Fibroblast of skin of back (primary cell): ENCODE results near the gene GPR37L1. TPM values are rescaled to one million over a fixed set of nuclear protein-coding genes. Genes with fewer than 3 reads are reported as not detected.
A peak's percentile ranks its signal among the peaks of the same experiment; 100 is the strongest.

Experiments
- DNase-seq: peaks from one replicate; pipeline ENCODE4 v3.0.0-alpha.2; 2013
- polyA plus RNA-seq, 2 experiments: library from polyadenylated mRNA; unstranded; fragments of 120-200 nt; gene quantifications; one replicate each; pipeline ENCODE4 v1.2.1, GENCODE V29; 2013; ENCODE audit not compliant: insufficient read length in 2 of 2

GPR37L1 gene, protein sequence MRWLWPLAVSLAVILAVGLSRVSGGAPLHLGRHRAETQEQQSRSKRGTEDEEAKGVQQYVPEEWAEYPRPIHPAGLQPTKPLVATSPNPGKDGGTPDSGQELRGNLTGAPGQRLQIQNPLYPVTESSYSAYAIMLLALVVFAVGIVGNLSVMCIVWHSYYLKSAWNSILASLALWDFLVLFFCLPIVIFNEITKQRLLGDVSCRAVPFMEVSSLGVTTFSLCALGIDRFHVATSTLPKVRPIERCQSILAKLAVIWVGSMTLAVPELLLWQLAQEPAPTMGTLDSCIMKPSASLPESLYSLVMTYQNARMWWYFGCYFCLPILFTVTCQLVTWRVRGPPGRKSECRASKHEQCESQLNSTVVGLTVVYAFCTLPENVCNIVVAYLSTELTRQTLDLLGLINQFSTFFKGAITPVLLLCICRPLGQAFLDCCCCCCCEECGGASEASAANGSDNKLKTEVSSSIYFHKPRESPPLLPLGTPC
- not detected for polyA plus RNA-seq (2013, experiment 1 of 2; ENCODE audit: insufficient read length)
- not detected for polyA plus RNA-seq (2013, experiment 2 of 2; ENCODE audit: insufficient read length)

GRCh38 chr1:202122639-202123335, at the start of gene GPR37L1:
Gene GPR37L1 (plus strand): TSS chr1:202122917. CDS start chr1:202122964, 47 bp downstream.
- DNase-seq = no peak

GRCh38 chr1:202073206-202073605, 49.5 kb upstream of the GPR37L1 start:
- no peak for DNase-seq

DNA sequence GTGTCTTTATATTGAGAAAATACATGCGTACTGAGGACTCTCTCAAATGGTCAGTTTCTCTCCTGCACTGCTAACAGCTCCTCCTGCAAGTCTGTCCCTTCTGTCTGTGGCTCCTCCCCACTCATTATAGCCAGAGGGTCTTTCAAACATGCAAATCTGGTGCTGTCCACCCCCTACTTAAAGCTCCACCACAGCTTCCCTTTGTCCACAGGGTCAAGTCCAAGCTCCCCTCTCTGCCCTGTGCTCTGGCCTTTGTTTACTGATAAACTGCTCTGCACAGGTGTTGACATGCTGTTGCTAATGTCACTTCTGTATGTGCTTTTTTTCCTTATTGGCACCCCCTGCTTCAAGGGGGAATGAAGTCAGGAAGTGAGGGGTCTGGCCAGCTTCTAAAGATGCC, 47.7 kb upstream of the GPR37L1 start:
- DNase-seq = no peak

- no peak for DNase-seq
These were observed 47.3 kb upstream of the GPR37L1 start for GRCh38 chr1:202075389-202075788.

DNA sequence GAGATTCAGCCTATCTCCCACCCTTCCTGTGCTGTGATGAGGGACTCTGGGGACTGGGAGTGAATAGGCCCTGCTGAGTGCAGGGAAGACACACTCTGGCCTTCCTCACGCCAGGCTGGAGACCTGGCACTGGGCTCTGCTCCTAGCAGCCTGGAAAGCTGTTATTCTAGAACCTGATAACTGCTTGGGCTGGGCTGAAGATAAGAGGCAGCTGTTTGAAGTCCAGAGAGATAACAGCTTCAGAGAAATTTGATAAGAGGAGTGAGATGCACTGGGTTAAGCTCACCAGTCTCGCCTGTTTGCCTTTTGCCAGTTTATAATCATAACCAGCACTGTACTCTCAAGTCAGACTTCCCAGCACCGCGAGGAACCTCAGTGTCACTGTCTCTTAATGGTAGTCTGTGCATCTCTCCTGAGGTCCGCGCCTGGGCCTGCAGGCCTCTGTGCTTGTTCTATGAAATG, 46.6 kb upstream of the GPR37L1 start:
- no peak for DNase-seq

DNA sequence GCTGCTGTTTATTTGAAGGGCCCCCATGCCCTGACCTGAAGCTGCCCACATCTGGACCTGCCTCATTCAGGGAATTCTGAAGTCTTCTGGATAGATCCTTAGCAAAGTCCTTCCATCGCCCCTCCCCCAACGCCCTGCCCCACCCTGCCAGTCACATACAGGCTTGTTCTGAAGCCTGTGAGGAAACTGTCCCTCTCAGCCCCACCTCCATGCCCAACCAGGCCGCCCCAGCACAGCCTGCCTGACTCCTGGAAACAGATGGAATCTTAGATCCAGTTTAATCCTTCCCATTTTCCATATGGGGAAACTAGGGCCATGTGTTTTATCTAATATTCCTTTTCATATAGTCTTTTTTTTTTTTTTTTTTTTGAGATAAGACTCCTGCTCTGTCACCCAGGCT, 44.5 kb upstream of the GPR37L1 start:
- DNase-seq = no peak

DNA sequence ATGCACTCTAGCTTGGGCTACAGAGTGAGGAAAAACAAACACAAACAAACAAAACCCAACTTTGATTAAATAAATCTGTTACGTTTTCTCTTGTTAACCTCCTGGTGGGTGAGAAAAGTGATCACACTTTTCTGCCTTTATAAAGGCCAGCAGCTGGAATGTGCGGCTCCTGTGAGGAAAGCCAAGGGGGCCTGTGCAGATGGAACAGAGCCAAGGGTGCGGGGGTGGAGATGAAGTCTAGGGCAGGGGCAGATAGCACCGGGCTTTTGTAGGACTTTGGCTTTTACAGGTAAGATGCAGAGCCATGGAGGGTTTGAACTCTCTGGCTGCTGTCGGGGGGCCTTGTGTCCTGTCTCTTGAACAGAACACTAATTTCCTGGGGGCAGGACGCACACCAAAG, 40.7 kb upstream of the GPR37L1 start:
- DNase-seq = no peak

DNA sequence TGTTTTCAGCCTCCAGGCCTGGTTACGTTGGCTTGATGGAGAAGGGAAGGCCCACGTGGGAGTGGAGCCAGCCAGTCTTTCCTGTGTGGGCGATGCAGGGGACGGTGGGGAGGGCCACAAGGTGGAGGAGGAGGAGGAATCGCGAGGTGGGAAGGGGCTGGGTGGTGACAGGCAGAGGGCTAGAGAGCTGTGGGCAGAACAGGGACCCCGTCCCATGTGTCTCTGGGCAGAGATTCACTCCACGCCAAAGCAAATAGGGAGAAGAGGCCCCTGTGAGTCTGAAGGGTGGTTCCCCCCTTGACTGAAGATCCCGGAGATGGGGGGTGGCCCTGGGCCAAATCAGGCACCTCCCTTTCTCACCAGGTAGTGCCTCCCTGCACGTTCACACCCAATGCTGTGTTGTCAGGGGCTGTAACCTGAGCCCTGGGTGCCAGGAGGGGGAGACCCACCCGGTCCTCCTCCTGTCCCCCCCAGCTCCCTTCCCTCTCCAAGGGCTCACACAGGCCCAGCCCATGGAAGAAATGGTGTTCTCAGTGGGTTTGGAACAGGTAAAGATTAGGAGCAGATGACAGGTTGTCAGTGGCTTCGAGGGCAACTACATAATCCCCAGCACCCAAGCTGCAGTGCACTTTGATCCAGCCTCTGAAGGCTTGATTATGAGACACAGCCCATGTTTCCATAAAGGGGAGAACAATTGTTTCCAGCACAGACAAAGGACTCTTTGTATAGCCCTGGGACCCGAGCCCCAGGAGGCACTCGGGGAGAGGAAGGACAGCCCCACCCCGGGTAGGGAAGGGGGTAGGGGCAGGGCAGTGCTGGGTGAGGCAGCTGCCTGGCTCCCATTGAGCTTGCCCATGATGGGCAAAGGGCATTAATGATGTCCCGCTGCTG, 37.7 kb upstream of the GPR37L1 start:
- DNase-seq = no peak

GRCh38 chr1:202085682-202086373, 36.9 kb upstream of the GPR37L1 start:
- peak; percentile 28 for DNase-seq

DNA sequence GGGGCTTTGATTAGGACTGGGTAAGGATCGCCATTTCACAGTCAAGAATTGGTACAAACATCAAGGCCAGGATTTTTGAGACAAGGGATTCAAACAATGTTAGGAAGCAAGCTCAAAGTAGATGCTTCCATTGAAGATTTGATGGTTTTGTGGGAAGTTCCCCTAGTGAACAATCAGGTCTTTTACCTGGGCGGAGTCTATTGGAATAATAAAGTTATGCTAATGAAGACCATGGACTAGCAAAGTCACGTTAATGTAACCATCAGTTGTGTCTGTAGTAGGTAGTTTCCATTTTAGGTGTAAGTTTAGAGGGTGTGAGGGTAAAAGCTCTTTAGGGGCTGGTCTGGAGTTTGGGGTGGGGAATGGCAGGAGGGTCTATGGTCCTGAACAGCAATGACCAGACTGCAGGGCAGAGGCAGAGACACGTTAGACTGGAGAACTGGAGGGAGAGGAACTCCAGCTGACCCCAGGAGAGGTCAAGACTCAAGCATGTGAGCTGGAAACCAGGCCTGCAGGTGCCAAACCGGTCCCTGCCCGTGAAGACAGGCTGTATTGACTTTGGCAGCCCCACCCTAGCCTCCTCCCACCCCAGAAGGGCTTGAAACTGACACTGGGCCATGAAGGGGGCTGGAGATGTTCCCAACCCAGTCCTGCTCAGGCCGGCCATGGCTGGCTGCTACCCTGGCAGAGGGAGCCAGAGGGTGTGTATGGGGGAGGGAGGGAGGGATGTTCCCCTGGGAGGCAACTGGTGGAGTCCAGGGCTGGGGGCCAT, 36.0 kb upstream of the GPR37L1 start:
- DNase-seq = no peak

DNA sequence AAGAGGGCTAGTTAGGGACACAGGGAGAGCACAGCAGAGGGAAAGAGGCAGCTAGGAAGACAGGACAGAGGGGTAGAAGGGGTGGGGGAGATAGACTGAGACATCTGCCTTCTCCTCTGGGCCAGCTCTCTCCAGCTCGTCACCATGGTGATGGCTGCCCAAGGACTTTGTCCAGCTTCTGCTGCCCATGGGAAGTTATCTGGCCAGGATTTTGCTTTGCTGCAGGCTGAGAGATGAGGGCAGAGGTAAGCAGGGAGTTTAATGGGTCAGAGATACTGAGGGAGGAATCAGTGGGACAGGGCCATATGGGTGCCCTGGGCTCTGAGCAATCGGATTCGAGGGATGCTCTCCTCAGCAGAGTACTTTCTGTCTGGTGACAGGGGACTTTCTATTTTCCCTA, 34.5 kb upstream of the GPR37L1 start:
- no peak for DNase-seq

GRCh38 chr1:202090994-202091393, 31.7 kb upstream of the GPR37L1 start:
- no peak for DNase-seq

DNA sequence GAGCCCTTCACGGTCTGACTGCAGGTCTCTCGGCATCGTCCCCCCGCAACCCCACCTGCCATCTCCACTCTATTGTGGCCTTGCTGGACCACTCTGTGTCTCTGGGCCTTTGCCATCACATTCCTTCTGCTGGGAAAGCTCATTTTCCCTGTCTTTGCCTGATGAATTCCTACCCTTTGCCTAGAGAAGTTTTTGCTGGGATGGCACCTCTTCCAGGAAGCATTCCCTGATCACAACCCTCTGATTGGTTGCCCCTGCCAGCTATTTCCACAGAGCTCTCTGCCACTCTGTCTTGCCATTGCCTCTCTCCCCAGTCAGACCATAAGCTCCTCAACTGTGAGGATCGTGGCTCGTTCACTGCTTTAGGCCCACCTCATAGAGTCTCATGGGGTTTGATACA, 28.9 kb upstream of the GPR37L1 start:
- no peak for DNase-seq

- DNase-seq = no peak
These were observed 21.5 kb upstream of the GPR37L1 start for GRCh38 chr1:202101184-202101583.

DNA sequence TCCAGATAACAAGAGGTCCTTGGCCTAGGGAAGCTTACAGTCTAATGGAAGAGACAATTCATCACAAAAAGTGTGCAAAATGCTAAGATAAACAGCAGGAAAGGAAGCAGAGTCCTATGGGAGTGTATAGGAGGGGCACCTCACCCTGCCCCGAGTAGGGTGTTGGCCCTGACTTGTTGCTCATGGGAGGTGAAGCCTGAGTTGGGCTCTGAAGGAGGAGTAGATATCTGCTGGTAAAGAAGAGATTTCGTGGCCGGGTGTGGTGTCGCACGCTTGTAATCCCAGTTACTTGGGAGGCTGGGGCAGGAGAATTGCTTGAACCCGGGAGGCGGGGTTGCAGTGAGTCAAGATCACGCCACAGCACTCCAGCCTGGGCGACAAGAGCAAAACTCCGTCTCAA, 18.6 kb upstream of the GPR37L1 start:
- DNase-seq = no peak

DNA sequence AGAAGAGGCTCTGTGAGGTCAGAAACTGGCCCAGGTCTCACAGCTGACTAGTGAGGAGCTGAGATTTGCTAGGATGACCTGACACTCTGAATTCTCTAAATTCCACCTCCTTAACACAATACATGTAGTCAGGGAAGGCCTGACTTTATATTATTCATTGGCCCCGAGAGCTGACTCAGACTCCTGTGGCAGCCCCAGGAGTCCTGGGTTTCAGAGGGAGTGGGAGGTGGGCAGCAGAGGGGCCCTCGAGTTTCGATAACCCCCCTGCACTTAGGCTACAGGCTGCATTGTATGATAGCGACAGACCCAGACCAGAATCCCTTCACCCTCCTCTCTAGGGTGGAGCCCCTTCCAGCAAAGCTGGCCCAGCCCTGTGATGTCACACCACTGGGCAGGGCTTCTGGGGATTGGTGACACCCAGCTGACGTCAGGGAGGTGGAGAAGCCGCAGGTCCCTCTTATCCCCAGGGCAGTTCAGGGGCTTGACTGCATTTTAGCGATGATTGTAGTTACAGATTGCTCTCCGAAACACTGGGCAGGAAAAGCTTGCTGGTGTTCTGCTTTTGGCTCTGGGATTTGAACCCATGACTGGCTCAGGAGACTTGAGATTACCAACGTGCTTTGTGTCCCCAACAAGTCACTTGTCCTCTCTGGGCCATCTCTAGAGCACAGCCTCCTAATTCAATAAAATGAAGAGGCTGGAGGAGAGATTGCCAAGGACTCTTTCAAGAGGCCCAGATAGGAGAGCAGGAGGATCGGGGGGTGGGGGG, 17.0 kb upstream of the GPR37L1 start:
- DNase-seq = peak; percentile 76

- DNase-seq = no peak
These were observed 16.1 kb upstream of the GPR37L1 start for GRCh38 chr1:202106340-202107254.

DNA sequence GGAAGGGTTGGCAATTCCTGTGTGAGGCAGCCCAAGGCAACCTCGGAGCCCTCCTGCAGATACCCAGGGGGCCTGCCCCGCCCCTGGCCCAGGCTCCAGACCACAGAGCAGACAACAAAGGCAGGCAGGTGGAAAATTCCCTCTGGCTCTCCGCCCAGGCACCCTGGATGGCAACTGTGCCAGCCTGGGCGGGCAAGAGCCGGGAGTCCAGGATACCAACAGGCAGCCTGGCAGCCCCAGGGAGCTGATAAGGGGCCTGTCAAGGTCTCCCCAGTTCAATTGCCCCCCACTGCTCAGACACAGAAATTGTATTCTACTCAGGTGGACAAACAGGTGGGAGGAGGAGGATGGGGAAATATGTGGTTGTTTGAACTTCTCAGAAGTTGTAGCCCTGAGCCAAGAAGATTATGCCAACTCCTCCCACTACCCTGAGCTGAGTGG, 15.4 kb upstream of the GPR37L1 start:
- no peak for DNase-seq
